ENCODE results near the gene ZNF260.
"Not testable (repeated sequence)": the region's sequence is repeated elsewhere in the genome, so short reads cannot be mapped to it uniquely, and the experiment has no call there.

Gene ZNF260

GRCh38 chr19:36508325-36508724 lies 19.7 kb downstream of the ZNF260 start:
- intact Hi-C loops (cut with DNase I; ENCODE audit: low total_unique reads): no loop called here
- H3K9me3 ChIP-seq: peaks cover 17 to 99% (median 86%) of the 10 kb centered on the region in 3 donors
- H3K4me1 ChIP-seq: no peaks in the 10 kb centered on the region
- H3K36me3 ChIP-seq: peaks cover 7 to 68% (median 44%) of the 10 kb centered on the region in 3 donors
- no peaks in the 10 kb centered on the region for H3K27me3 ChIP-seq
- DNase-seq: no peak
- H3K27ac ChIP-seq: no peak overlapping the region
- H3K4me3 ChIP-seq: no peak overlapping the region
- TF ChIP-seq, protein P1, sequence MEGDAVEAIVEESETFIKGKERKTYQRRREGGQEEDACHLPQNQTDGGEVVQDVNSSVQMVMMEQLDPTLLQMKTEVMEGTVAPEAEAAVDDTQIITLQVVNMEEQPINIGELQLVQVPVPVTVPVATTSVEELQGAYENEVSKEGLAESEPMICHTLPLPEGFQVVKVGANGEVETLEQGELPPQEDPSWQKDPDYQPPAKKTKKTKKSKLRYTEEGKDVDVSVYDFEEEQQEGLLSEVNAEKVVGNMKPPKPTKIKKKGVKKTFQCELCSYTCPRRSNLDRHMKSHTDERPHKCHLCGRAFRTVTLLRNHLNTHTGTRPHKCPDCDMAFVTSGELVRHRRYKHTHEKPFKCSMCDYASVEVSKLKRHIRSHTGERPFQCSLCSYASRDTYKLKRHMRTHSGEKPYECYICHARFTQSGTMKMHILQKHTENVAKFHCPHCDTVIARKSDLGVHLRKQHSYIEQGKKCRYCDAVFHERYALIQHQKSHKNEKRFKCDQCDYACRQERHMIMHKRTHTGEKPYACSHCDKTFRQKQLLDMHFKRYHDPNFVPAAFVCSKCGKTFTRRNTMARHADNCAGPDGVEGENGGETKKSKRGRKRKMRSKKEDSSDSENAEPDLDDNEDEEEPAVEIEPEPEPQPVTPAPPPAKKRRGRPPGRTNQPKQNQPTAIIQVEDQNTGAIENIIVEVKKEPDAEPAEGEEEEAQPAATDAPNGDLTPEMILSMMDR (IDR thresholded peaks at IDR 0.05): no peak

DNA sequence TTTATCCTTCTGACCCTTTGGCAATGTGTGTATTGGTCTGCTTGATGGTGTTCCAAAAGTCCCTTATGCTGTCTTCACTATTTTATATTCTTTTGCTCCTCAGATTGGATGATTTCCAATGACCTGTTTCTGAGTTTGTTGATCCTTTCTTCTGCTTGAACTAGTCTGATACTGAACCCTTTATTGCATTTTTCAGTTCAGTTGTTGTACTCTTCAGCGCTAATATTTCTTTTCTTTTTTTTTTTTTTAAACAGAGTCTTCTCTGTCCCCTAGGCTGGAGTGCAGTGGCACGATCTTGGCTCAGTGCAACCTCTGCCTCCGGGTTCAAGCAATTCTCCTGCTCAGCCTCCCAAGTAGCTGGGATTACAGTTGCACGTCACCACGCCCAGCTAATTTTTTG lies 26.1 kb downstream of the ZNF260 start:
- H3K9me3 ChIP-seq: peaks cover 9 to 96% (median 52%) of the 10 kb centered on the region in 3 donors
- no peak overlapping the region for H3K4me3 ChIP-seq
- intact Hi-C loops (cut with DNase I; ENCODE audit: low total_unique reads): no loop called here
- TF ChIP-seq, protein P1 (IDR thresholded peaks at IDR 0.05): no peak
- H3K27me3 ChIP-seq: no peaks in the 10 kb centered on the region
- no peak for DNase-seq
- peaks cover 0 to 21% (median 6%) of the 10 kb centered on the region in 3 donors for H3K36me3 ChIP-seq
- no peak overlapping the region for H3K27ac ChIP-seq
- H3K4me1 ChIP-seq: no peaks in the 10 kb centered on the region

DNA sequence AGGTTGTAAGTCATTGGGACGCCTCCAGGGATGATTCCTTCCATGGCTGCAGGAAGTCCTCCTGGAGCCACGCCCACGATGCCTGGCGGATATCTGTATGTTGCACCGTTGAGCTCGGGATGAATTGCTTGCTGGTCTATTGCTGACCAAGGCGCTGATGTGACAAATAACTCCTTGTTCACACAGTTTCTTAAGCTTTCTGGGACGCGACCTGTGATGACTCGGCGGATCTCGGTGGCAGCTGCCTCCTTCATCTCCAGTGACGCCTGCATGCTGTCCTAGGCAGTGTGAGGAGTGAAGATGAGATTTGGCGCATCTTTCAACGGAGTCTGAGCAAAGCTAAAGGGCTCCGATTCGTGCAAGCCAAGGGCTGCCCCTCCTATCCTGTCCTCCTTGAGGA lies 31.1 kb downstream of the ZNF260 start:
- TF ChIP-seq, protein P1 (IDR thresholded peaks at IDR 0.05): no peak
- no peak overlapping the region for H3K4me3 ChIP-seq
- H3K9me3 ChIP-seq: peaks cover 3 to 48% (median 15%) of the 10 kb centered on the region in 3 donors
- no peaks in the 10 kb centered on the region for H3K36me3 ChIP-seq
- no peak for DNase-seq
- no peaks in the 10 kb centered on the region for H3K27me3 ChIP-seq
- no peak overlapping the region for H3K27ac ChIP-seq
- intact Hi-C loops (cut with DNase I; ENCODE audit: low total_unique reads): no loop called here
- H3K4me1 ChIP-seq: no peaks in the 10 kb centered on the region

- peaks cover 0 to 12% (median 5%) of the 10 kb centered on the region in 4 donors for H3K4me1 ChIP-seq
- H3K27me3 ChIP-seq; H3K4me3 ChIP-seq; H3K27ac ChIP-seq; intact Hi-C loops (cut with DNase I; ENCODE audit: low total_unique reads); H3K9me3 ChIP-seq; H3K36me3 ChIP-seq: not testable (repeated sequence)
- DNase-seq: peak in 1 of 2 donors; percentile 23
- TF ChIP-seq, protein P1 (IDR thresholded peaks at IDR 0.05): peak; percentile 42 to 55
These were observed 35.2 kb downstream of the ZNF260 start for GRCh38 chr19:36492689-36493453.

DNA sequence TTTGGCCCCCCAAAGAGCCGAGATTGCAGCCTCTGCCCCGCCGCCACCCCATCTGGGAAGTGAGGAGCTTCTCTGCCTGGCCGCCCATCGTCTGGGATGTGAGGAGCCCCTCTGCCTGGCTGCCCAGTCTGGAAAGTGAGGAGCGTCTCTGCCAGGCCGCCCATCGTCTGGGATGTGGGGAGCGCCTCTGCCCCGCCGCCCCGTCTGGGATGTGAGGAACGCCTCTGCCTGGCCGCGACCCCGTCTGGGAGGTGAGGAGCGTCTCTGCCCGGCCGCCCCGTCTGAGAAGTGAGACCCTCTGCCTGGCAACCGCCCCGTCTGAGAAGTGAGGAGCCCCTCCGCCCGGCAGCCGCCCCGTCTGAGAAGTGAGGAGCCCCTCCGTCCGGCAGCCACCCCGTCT lies 37.2 kb downstream of the ZNF260 start:
- intact Hi-C loops (cut with DNase I; ENCODE audit: low total_unique reads); H3K27me3 ChIP-seq; H3K9me3 ChIP-seq; H3K4me3 ChIP-seq; H3K27ac ChIP-seq; DNase-seq; H3K36me3 ChIP-seq: not testable (repeated sequence)
- peaks cover 0 to 17% (median 8%) of the 10 kb centered on the region in 4 donors for H3K4me1 ChIP-seq

GRCh38 chr19:36489920-36490415 lies 38.1 kb downstream of the ZNF260 start:
- peak; percentile 66 to 83 for DNase-seq
- intact Hi-C loops (cut with DNase I; ENCODE audit: low total_unique reads): loop anchor here (10.0 kb wide), 1 partner anchor 65 kb away; no protein-coding TSS in a partner anchor
- Histone ChIP-seq H3K27me3 (no peaks in the 10 kb centered on the region), H3K9me3 (no peaks in the 10 kb centered on the region), H3K27ac (peak overlapping the region; percentile 90 to 92), H3K4me3 (peak overlapping the region; percentile 62 to 65), H3K4me1 (peaks cover 0 to 17% (median 8%) of the 10 kb centered on the region in 4 donors), H3K36me3 (peaks cover 0 to 6% (median 0%) of the 10 kb centered on the region in 3 donors)
- TF ChIP-seq, protein P1 (IDR thresholded peaks at IDR 0.05): no peak

All from tibial artery (tissue), 4 donors.